RCC 7860 (cell line): ENCODE data around the gene PIK3R3.
A peak's percentile ranks its signal among the peaks of the same experiment; 100 is the strongest.
"Not testable (repeated sequence)": the region's sequence is repeated elsewhere in the genome, so short reads cannot be mapped to it uniquely, and the experiment has no call there.

Experiments used
- DNase-seq: peaks from one replicate; pipeline ENCODE4 v3.0.0-alpha.2; 2015; ENCODE audit warnings: low spot score
- FAIRE-seq: peaks from 2 replicates; lab custom pipeline; 2012; peaks lifted over from hg19 to GRCh38; lab: Jason Lieb, UNC

The PIK3R3 gene

DNA sequence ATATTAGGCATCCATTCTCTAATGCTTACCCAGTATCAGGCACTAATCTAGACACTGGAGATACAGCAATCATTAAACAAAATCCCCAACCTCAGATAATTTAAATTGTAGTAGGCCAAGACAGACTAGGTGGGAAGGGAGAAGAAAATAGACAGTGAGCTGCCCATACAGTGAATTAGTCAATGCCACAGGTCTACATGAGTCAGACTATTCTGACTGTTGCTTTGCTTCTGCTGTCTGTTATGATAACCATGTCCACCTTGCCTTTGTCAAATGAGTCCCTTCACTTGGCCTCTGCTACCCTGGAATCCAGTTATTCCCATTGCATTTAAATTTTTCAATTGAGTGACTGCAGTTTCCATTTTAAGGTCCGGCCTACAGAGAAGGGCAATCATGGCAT lies 59.5 kb downstream of the PIK3R3 start:
- FAIRE-seq (peak; percentile 31), DNase-seq (no peak)

- no peak for DNase-seq
- no peak for FAIRE-seq
These were observed 62.1 kb downstream of the PIK3R3 start for GRCh38 chr1:46070164-46070814.

DNA sequence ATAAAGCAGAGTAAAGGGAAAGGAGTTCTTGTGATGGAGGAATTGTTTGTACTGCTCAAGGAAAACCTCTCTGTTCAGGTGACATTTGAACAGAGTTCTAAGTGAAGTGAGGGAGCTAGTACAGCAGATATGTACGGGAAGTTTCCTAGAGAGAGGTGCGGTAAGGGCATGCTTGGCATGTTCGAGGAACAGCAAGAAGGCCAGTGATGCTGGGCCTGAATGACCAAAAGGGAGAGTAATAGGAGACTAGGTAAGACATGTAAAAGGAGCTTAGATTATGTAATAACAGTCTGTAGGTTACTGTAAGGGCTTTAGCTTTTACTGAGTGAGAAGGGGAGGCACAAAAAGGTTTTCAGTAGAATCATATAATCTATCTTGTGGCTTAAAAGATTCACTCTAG lies 63.9 kb downstream of the PIK3R3 start:
- no peak for DNase-seq
- FAIRE-seq = no peak

DNA sequence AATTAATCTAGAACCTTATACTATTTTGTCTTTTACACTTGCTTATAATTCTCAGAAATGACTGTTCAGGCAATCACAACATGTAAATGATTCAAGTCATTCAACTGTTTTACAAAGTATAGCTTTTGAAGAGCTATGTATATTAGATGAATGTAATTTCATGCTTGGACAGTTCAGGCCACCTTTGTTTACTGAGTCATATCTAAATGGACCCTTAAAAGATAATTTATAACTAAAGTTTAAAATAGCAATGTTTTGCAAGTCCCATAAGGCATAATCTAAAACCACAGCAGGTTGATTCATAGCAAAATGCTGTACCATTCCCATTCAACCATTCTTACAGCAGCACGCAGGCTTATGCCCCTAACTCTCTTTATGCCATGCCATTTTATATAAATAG lies 64.8 kb downstream of the PIK3R3 start:
- DNase-seq (no peak), FAIRE-seq (peak; percentile 86)

DNA sequence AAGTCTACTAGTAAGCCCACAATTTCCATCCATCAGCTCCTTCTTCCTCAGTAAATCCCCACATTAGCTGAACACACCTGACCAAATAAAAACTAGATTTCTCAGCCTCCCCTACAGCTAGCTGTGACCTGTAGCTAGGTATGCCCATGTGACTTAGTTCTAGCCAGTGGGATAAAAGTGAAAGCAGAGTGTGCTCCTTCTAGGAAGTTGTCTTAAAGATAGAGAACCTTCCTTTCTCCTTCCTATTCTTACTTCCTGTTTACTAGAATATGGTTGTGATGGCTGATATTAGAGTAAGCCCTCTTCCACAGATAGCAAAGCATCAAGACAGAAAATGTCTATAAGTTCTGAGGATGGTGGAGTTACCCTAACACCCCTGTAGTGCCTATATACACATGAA lies 67.0 kb downstream of the PIK3R3 start:
- no peak for DNase-seq
- no peak for FAIRE-seq

DNA sequence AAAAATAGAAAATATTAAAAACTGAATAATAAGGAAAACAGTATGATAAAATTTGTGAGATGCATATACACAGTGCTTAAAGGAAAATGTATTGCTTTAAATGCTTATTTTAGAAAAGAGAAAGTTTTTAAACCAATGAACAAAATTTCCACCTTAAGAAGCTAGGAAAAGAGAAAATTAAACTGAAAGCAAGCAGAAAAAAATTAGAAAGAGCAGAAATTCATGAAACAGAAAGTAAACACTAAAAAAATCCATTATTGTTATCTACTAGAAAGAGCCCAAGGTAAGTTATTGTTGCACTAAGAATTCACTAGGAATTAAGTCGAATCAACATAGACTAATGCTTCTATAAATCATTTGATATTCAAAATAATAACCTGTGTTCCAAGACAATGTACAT lies 67.7 kb downstream of the PIK3R3 start:
- no peak for FAIRE-seq
- DNase-seq = no peak

- FAIRE-seq = peak; percentile 80
- peak; percentile 22 for DNase-seq
These were observed 69.6 kb downstream of the PIK3R3 start for GRCh38 chr1:46062651-46063319.

DNA sequence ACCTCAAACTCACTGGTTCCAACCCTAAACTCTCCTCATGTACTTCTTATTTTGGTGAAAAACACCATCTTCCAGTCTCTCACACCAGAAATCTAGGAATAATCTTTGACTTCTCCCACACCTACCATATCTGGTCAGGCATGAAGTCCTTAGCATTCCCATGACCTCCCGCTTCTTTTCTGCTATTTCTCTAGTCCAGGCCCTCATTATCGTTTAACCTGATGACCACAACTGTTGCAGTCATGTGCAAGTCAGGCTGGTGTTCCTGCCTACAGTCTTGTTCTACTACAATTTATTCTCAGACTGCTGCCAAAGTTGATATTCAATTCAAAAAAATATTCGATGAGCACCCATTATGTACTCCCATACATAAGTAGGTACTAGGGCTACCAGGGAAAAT lies 71.3 kb downstream of the PIK3R3 start:
- peak; percentile 5 for FAIRE-seq
- DNase-seq = no peak

DNA sequence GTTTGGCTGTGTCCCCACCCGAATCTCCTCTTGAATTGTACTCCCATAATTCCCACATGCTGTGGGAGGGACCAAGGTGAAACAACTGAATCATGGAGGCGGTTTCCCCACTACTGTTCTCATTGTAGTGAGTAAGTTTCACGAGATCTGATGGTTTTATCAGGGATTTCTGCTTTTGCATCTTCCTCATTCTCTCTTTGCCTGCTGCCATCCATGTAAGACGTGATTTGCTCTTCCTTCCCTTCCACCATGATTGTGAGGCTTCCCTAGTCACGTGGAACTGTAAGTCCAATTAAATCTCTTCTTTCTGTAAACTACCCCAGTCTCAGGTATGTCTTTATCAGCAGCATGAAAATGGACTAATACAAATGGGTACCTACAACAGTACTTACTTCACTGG lies 73.5 kb downstream of the PIK3R3 start:
- DNase-seq = no peak
- FAIRE-seq = no peak

GRCh38 chr1:46057781-46058180 lies 74.6 kb downstream of the PIK3R3 start:
- FAIRE-seq = no peak

GRCh38 chr1:46057215-46057614 lies 75.2 kb downstream of the PIK3R3 start:
- FAIRE-seq, DNase-seq: not testable (repeated sequence)

More at GRCh38 chr1:46057781-46058180, 74.6 kb downstream of the PIK3R3 start:
- DNase-seq = no peak

GRCh38 chr1:46056325-46056724 lies 76.1 kb downstream of the PIK3R3 start:
- FAIRE-seq = no peak

DNA sequence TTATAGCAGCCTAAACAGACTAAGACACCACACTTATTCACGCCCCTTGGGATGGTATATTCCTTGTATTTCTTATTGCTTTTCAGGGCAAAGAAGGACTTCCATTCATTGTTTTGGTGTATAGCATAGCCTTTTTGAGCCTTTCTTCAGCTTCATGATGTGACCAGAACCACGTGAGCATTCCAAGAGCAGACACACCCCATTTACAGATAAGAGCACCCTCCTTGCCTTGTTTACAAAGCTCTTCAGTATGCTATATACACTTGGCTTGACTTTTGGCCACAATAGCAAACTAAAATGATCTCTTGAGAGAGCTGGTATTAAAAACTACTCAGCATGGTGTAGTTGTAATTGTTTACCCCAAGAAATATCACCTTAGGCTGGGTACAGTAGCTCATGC lies 78.7 kb downstream of the PIK3R3 start:
- FAIRE-seq (no peak), DNase-seq (no peak)

More at GRCh38 chr1:46056325-46056724, 76.1 kb downstream of the PIK3R3 start:
- DNase-seq = no peak

- DNase-seq = no peak
- FAIRE-seq = no peak
These were observed 88.3 kb downstream of the PIK3R3 start for GRCh38 chr1:46044116-46044515.

GRCh38 chr1:46043458-46044017 lies 88.9 kb downstream of the PIK3R3 start:
- FAIRE-seq = no peak
- DNase-seq = no peak

DNA sequence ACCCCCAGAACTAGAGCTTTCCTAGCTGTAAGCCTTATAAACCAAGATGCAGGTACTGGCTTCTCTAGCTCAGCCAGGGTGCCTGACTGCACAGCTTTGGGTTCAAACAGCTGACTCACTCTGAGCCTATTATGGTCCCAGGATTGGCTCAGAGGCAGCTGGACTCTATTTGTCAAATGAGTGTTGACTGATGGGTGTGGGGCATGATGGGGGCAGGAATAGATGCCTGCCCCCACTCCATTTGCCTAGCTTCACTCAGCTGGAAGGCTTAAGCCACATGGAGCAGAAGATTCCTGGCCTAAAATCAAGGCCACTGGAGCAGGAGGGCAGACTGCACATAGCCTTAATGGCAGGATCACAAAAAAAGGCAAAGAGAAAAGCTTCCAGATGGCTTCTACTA lies 90.5 kb downstream of the PIK3R3 start:
- no peak for DNase-seq
- FAIRE-seq = no peak

DNA sequence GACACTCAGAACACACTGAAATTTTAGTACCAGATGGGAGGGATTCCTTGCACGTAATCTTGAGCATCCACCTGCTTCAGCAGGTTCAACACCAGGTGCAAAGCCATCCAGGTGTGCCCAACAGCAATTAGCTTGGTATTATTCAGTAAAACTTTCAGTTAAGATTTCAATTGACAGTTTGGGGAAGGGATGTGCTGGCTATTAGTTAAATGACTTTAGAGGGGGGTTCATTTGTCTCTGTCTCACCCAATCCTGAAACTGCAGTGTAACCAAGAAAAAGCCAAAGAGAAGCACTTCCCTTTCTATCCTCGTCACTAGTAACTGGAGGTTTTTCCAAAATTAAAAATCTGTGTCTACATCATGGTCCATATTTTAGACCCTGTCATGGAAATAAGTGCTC lies 90.9 kb downstream of the PIK3R3 start:
- FAIRE-seq (no peak), DNase-seq (no peak)

DNA sequence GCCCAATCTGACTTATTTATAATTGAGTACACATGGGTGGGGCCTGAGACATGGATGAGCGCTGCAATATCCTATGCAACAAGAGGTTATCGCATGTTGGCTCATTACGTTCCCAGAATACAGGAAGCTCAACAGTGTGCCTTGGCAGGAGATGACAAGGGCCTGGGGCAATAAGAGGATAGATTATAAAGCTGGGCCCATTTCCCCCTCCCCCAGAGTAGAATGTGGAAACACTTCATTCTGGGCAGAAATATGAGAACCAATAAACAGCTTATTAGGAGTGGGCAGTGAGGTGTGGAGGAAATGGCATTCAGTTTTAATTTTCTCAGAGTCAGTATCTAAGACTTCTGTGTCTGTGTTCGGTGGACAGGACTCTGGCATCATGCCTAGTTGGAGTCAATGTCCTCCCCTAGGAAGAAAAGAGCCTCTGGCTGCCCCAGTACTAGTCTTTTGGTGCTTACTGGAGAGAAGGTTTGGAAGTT lies 92.8 kb downstream of the PIK3R3 start:
- DNase-seq (no peak), FAIRE-seq (no peak)

GRCh38 chr1:46036894-46037839 lies 95.3 kb downstream of the PIK3R3 start:
- FAIRE-seq = no peak
- DNase-seq = peak; percentile 59

DNA sequence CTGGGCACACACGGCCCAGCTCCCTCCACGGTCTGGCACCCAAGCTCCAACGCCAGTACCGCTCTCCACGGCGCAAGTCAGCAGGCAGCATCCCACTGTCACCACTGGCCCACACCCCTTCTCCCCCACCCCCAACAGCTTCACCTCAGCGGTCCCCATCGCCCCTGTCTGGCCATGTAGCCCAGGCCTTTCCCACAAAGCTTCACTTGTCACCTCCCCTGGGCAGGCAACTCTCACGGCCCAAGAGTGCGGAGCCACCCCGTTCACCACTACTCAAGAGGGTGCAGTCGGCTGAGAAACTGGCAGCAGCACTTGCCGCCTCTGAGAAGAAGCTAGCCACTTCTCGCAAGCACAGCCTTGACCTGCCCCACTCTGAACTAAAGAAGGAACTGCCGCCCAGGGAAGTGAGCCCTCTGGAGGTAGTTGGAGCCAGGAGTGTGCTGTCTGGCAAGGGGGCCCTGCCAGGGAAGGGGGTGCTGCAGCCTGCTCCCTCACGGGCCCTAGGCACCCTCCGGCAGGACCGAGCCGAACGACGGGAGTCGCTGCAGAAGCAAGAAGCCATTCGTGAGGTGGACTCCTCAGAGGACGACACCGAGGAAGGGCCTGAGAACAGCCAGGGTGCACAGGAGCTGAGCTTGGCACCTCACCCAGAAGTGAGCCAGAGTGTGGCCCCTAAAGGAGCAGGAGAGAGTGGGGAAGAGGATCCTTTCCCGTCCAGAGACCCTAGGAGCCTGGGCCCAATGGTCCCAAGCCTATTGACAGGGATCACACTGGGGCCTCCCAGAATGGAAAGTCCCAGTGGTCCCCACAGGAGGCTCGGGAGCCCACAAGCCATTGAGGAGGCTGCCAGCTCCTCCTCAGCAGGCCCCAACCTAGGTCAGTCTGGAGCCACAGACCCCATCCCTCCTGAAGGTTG lies 97.6 kb downstream of the PIK3R3 start:
- DNase-seq (no peak), FAIRE-seq (no peak)
